B cell (primary cell): ENCODE measurements around the gene TPSB2.
"Not testable (repeated sequence)": the region's sequence is repeated elsewhere in the genome, so short reads cannot be mapped to it uniquely, and the experiment has no call there.

Source experiments
- CTCF ChIP-seq: fragments of 200-600 bp; IDR thresholded peaks from one replicate; pipeline ENCODE4 v1.8.0; 2022; ENCODE audit warnings: antibody characterized with exemption, mild to moderate bottlenecking
- EZH2 ChIP-seq: IDR thresholded peaks from 2 replicates; pipeline ENCODE4 v1.6.1; 2012; ENCODE audit warnings: borderline replicate concordance, low read depth, mild to moderate bottlenecking, moderate library complexity, low read length; ENCODE audit not compliant: insufficient read depth, poor library complexity, severe bottlenecking

DNA sequence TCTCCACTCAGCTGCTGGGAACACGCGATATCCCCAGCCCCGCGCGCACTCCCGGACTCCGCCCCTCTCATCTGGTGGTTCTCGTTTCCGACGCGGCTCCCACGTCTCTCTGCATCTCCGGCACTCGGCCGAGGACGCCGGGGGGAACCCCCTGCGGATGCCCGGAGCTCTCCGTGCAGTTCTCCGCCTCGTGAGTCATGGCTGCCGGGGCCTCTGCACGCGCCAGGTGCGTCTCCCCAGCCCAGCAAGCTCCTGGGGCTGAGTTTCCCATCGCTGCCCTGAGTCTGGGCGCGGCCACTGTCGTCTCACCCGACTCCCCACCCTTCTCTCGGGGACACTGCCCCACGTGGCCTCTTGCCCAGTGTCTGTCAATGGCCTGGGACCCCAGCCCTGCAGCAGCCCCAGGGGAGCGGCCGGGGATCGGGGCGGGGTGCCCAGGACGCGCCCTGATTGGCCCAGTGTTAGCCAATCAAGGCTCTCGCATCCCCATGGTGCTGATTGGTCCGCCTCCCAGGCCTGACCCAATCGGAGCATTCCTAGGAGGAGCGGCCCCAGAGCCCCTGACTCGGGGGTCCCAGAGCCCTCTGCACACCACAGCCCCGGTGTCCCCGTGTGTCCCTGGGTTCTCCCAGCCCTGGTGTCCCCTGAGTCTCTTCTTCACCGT, 23.8 kb upstream of the TPSB2 start:
- TF ChIP-seq CTCF, EZH2: not testable (repeated sequence)
